Kidney epithelial cell (primary cell): ENCODE data around the gene LDB1. TPM values are rescaled to one million over a fixed set of nuclear protein-coding genes. Genes with fewer than 3 reads are reported as not detected.
A peak's percentile ranks its signal among the peaks of the same experiment; 100 is the strongest.

Source experiments
- DNase-seq: peaks from one replicate; pipeline ENCODE4 v3.0.0-alpha.2; 2010; ENCODE audit warnings: low read depth
- H3K27me3 ChIP-seq: 2 replicates; pipeline ENCODE4 v1.6.0; 2011; ENCODE audit warnings: low read length; ENCODE audit not compliant: control insufficient read depth, insufficient read depth
- H3K36me3 ChIP-seq: 2 replicates; pipeline ENCODE4 v1.5.1; 2011; ENCODE audit warnings: low read length; ENCODE audit not compliant: control insufficient read depth, insufficient read depth
- H3K4me3 ChIP-seq: 2 replicates; pipeline ENCODE4 v1.5.1; 2011; ENCODE audit warnings: low read depth, mild to moderate bottlenecking, control low read depth, low read length
- total RNA-seq: library from RNA; depleted of rRNA; stranded (reverse); fragments of >200 nt; gene quantifications from 2 replicates; pipeline ENCODE4 v1.2.3, GENCODE V29; 2015
- TF ChIP-seq, protein P1 (sequence below): IDR thresholded peaks from 2 replicates; pipeline ENCODE4 v1.5.1; 2011; ENCODE audit warnings: mild to moderate bottlenecking, moderate library complexity, low read length, control low read depth, inconsistent platforms; ENCODE audit not compliant: insufficient read depth, poor library complexity, severe bottlenecking

LDB1 gene
- total RNA-seq, 1 donor from 2014 or later, result 46.8 TPM

DNA sequence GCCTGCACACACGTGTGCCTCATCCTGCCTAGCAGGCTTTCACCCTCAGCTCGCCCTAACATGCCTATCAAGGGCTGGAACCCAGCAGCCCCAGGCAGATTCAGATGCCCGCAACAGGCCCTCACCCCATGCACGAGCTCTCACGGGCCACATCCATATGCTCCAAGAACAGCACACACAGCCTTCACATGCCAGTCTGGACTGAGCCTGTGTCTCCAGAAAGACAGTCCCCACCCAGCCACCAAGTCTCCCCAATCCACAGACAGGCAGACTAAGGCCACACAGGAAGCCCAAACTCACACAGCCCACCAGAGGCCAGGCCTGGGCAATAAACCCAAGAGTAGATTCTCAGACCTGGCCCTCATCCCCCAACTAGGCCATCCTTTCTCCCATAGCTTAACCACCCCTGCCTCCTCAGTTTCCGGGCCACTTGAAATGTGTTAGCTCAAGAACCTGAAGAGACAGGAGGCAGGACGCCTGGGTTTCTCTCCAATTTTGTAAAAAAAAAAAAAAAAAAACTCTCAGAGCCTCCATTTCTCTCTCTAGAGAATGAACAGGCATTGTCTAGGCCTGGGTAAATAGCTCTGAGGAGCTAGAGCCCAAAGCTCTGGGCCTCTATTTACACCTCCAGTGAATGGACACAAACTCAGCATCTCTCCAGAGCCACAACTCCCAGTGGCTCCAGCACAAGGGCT lies 6.8 kb downstream of the LDB1 start:
- Histone ChIP-seq H3K36me3 (peaks cover 2% of the 10 kb centered on the region), H3K27me3 (no peaks in the 10 kb centered on the region), H3K4me3 (peak overlapping the region; percentile 61)
- TF ChIP-seq, protein P1, sequence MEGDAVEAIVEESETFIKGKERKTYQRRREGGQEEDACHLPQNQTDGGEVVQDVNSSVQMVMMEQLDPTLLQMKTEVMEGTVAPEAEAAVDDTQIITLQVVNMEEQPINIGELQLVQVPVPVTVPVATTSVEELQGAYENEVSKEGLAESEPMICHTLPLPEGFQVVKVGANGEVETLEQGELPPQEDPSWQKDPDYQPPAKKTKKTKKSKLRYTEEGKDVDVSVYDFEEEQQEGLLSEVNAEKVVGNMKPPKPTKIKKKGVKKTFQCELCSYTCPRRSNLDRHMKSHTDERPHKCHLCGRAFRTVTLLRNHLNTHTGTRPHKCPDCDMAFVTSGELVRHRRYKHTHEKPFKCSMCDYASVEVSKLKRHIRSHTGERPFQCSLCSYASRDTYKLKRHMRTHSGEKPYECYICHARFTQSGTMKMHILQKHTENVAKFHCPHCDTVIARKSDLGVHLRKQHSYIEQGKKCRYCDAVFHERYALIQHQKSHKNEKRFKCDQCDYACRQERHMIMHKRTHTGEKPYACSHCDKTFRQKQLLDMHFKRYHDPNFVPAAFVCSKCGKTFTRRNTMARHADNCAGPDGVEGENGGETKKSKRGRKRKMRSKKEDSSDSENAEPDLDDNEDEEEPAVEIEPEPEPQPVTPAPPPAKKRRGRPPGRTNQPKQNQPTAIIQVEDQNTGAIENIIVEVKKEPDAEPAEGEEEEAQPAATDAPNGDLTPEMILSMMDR, result no peak
- DNase-seq, result no peak

DNA sequence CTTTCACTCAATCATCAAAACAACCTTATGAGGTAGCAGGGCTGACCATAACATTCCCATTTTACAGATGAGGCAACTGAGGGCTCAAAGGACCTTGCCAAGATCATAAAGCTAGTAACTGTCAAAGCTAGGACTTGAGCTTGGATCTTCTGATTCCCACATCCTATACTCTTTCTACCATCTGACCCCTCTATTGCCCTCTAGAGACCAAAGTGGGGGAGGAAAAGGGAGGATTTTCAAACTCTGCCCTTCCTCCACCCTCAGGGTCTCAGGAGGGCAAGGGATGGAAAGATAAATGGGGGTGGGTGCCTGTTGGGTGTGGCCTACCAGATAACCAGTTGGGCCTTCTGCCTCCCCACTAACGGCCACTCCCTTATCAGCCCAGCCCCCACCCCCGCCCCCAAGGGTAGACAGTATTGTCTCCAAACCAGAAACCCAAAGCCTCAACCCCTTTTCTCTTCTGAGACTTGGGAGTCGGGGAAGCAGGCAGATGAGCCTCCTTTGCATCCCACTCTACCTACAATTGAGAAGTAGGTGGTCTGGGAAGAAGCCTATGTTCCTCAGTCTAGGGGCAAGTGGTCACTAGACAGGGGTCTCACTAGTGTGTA lies 7.9 kb downstream of the LDB1 start:
- Histone ChIP-seq H3K4me3 (no peak overlapping the region), H3K27me3 (no peaks in the 10 kb centered on the region), H3K36me3 (peaks cover 2% of the 10 kb centered on the region)
- TF ChIP-seq, protein P1, result peak; percentile 6
- no peak for DNase-seq

- TF ChIP-seq, protein P1, result no peak
- H3K36me3 ChIP-seq, result peaks cover 2% of the 10 kb centered on the region
These were observed 8.9 kb downstream of the LDB1 start for GRCh38 chr10:102111276-102111675.

GRCh38 chr10:102109166-102110116 lies 10.7 kb downstream of the LDB1 start:
- TF ChIP-seq, protein P1, result no peak
- Histone ChIP-seq H3K4me3 (no peak overlapping the region), H3K27me3 (no peaks in the 10 kb centered on the region), H3K36me3 (peaks cover 2% of the 10 kb centered on the region)
- no peak for DNase-seq

More at GRCh38 chr10:102111276-102111675, 8.9 kb downstream of the LDB1 start:
- Histone ChIP-seq H3K4me3 (no peak overlapping the region), H3K27me3 (no peaks in the 10 kb centered on the region)
- no peak for DNase-seq

- no peak for DNase-seq
- TF ChIP-seq, protein P1, result no peak
- peaks cover 2% of the 10 kb centered on the region for H3K36me3 ChIP-seq
- H3K4me3 ChIP-seq, result no peak overlapping the region
- no peaks in the 10 kb centered on the region for H3K27me3 ChIP-seq
These were observed 13.2 kb downstream of the LDB1 start for GRCh38 chr10:102106998-102107397.
